PFSK-1 (cell line): Measurements from ENCODE around the gene FSTL4.

Source experiments
- FOXP2 ChIP-seq: optimal IDR thresholded peaks from 2 replicates; pipeline ENCODE3; 2011; ENCODE audit warnings: borderline replicate concordance, control low read depth, inconsistent platforms; ENCODE audit not compliant: insufficient read depth; ENCODE audit errors: extremely low read length, extremely low read depth
- POLR2AphosphoS5 ChIP-seq: IDR thresholded peaks from 2 replicates; pipeline ENCODE4 v1.6.1; 2012; ENCODE audit warnings: low read depth, mild to moderate bottlenecking, control low read depth, low read length, moderate library complexity
- REST ChIP-seq, 2 experiments: IDR thresholded peaks; 2 replicates each; pipeline versions ENCODE4 v1.6.1 to v1.8.0; 2011 to 2012; ENCODE audit warnings: low read depth in 2 of 2, low read length in 2 of 2, control low read depth in 1 of 2, inconsistent platforms in 1 of 2, mild to moderate bottlenecking in 1 of 2, moderate library complexity in 1 of 2; ENCODE audit not compliant: insufficient read depth in 1 of 2
- SIN3A ChIP-seq: IDR thresholded peaks from 2 replicates; pipeline ENCODE4 v1.6.1; 2012; ENCODE audit warnings: mild to moderate bottlenecking, low read length, moderate library complexity, borderline replicate concordance; ENCODE audit not compliant: insufficient read depth
- TAF1 ChIP-seq: IDR thresholded peaks from 2 replicates; pipeline ENCODE4 v1.6.1; 2012; ENCODE audit warnings: low read length, control low read depth, borderline replicate concordance; ENCODE audit not compliant: insufficient read depth

The FSTL4 gene

GRCh38 chr5:133483406-133484090 lies 128.8 kb downstream of the FSTL4 start:
- no peak for TF ChIP-seq SIN3A
- no peak for TF ChIP-seq FOXP2
- no peak for TF ChIP-seq POLR2AphosphoS5
- no peak for TF ChIP-seq TAF1
- no peak for TF ChIP-seq REST (IDR thresholded peaks at IDR 0.05; ENCODE audit: insufficient read depth in 1 of 2, low read depth in 2 of 2, low read length in 2 of 2)

GRCh38 chr5:133482028-133482427 lies 130.3 kb downstream of the FSTL4 start:
- TF ChIP-seq POLR2AphosphoS5 (no peak), SIN3A (no peak), TAF1 (no peak), FOXP2 (no peak), REST (IDR thresholded peaks at IDR 0.05; ENCODE audit: insufficient read depth in 1 of 2, low read depth in 2 of 2, low read length in 2 of 2) (no peak)

- TF ChIP-seq REST (IDR thresholded peaks at IDR 0.05; ENCODE audit: insufficient read depth in 1 of 2, low read depth in 2 of 2, low read length in 2 of 2), result no peak
- no peak for TF ChIP-seq SIN3A
- no peak for TF ChIP-seq POLR2AphosphoS5
Observed at GRCh38 chr5:133480866-133481265, 131.5 kb downstream of the FSTL4 start.

GRCh38 chr5:133480366-133480765 lies 132.0 kb downstream of the FSTL4 start:
- TF ChIP-seq REST (IDR thresholded peaks at IDR 0.05; ENCODE audit: insufficient read depth in 1 of 2, low read depth in 2 of 2, low read length in 2 of 2) (no peak), TAF1 (no peak), SIN3A (no peak), POLR2AphosphoS5 (no peak), FOXP2 (no peak)
